ENCODE data around the gene UBL5. TPM values are rescaled to one million over a fixed set of nuclear protein-coding genes. Genes with fewer than 3 reads are reported as not detected.
A peak's percentile ranks its signal among the peaks of the same experiment; 100 is the strongest.

UBL5 gene
- total RNA-seq, 1 donor: 272 TPM

DNA sequence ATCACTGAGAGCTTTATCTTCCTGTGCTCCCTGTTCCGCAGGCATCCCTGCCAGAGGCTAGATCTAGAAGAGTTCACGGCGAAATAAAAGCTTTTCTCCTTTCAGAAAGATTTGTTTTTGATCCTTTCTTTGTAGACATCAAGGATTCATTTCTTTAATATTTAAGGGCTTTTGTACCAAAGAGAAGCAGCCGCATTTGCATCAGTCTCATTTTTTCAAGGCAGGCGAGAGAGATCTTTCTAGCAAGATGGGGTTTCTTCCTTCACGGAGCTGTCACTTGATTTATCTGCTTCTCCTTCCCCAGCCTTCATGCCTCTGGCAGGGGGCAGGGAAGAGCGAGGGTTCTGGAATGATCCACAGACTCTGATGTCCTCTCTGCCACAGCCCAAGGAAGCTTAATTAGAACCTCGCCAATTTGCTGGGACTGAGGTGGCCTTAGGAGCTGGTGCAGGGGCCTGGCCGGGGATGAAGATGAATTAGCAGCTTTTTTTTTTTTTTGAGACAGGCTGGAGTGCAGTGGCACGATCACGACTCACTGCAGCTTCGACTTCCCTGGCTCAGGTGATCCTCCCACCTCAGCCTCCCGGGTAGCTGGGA lies 47.4 kb downstream of the UBL5 start:
- TF ChIP-seq, protein P1, sequence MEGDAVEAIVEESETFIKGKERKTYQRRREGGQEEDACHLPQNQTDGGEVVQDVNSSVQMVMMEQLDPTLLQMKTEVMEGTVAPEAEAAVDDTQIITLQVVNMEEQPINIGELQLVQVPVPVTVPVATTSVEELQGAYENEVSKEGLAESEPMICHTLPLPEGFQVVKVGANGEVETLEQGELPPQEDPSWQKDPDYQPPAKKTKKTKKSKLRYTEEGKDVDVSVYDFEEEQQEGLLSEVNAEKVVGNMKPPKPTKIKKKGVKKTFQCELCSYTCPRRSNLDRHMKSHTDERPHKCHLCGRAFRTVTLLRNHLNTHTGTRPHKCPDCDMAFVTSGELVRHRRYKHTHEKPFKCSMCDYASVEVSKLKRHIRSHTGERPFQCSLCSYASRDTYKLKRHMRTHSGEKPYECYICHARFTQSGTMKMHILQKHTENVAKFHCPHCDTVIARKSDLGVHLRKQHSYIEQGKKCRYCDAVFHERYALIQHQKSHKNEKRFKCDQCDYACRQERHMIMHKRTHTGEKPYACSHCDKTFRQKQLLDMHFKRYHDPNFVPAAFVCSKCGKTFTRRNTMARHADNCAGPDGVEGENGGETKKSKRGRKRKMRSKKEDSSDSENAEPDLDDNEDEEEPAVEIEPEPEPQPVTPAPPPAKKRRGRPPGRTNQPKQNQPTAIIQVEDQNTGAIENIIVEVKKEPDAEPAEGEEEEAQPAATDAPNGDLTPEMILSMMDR (IDR thresholded peaks at IDR 0.05; ENCODE audit: insufficient read depth, low read length): no peak
- no peak for DNase-seq (ENCODE audit: low read depth)
- no peak overlapping the region for H3K4me3 ChIP-seq (ENCODE audit: low read depth, low read length)

GRCh38 chr19:9875796-9876195 lies 48.1 kb downstream of the UBL5 start:
- no peak for DNase-seq (ENCODE audit: low read depth)
- no peak overlapping the region for H3K4me3 ChIP-seq (ENCODE audit: low read depth, low read length)
- TF ChIP-seq, protein P1 (IDR thresholded peaks at IDR 0.05; ENCODE audit: insufficient read depth, low read length): no peak

DNA sequence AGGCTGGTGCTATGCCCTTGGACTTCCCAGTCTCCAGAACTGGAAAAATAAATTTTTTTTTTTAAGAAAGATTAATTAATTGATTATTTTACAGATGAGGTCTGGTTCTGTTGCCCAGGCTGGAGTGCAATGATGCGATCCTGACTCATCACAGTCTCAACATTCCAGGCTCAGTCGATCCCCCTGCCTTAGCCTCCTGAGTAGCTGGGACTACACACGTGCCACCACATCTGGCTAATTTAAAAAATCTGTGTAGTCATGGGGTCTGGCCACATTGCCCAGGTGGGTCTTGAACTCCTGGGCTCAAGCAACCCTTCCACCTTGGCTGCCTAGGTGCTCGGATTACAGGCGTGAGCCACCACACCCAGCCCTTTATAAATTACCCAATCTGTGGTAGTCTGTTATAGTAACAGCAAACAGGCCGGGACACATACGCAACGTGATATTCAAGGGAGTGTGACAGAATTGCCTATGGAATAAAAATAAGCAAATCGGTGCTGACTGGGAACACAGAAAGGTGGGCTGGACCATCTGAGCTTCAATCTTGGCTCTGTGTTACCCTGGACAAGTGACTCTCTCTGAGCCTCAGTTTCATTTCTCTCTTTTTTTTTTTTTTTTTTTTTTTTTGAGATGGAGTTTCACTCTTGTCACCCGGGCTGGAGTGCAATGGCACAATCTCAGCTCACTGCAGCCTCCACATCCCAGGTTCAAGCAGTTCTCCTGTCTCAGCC lies 50.2 kb downstream of the UBL5 start:
- TF ChIP-seq, protein P1 (IDR thresholded peaks at IDR 0.05; ENCODE audit: insufficient read depth, low read length): no peak
- H3K4me3 ChIP-seq (ENCODE audit: low read depth, low read length): no peak overlapping the region
- DNase-seq (ENCODE audit: low read depth): peak; percentile 6

- TF ChIP-seq, protein P1 (IDR thresholded peaks at IDR 0.05; ENCODE audit: insufficient read depth, low read length): no peak
- no peak for DNase-seq (ENCODE audit: low read depth)
- no peak overlapping the region for H3K4me3 ChIP-seq (ENCODE audit: low read depth, low read length)
These were observed 50.9 kb downstream of the UBL5 start for GRCh38 chr19:9878511-9879196.

Small RNA genes within 50 kb of the gene (small RNA-seq; reads per million reads assigned to genes)
- not detected for gene RF00156

Other genes with a start within 250 kb of the UBL5 start
- 13.7 and 51.9 TPM in 2 replicates for gene ZNF121, start 243.4 kb upstream of the UBL5 start, total RNA-seq (ENCODE audit: low replicate concordance)
- gene ZNF561, start 206.7 kb upstream of the UBL5 start, total RNA-seq (ENCODE audit: low replicate concordance): 20.9 and 38.7 TPM in 2 replicates
- gene ZNF562, start 152.8 kb upstream of the UBL5 start, total RNA-seq (ENCODE audit: low replicate concordance): 33.3 and 34.6 TPM in 2 replicates
- 14.6 and 46.0 TPM in 2 replicates for gene ZNF846, start 59.2 kb upstream of the UBL5 start, total RNA-seq (ENCODE audit: low replicate concordance)
- gene FBXL12, start 8.8 kb upstream of the UBL5 start, total RNA-seq (ENCODE audit: low replicate concordance): 14.4 and 27.8 TPM in 2 replicates
- 18.6 and 59.7 TPM in 2 replicates for gene PIN1, start 7.4 kb downstream of the UBL5 start, total RNA-seq (ENCODE audit: low replicate concordance)
- 0.82 and 16.0 TPM in 2 replicates for gene OLFM2, start 108.6 kb downstream of the UBL5 start, total RNA-seq (ENCODE audit: low replicate concordance)
- gene COL5A3, start 182.6 kb downstream of the UBL5 start, total RNA-seq (ENCODE audit: low replicate concordance): 4.1 and 5.2 TPM in 2 replicates
- gene RDH8, start 185.6 kb downstream of the UBL5 start, total RNA-seq (ENCODE audit: low replicate concordance): not detected in 2 replicates